ENCODE measurements around the gene VAT1L. TPM values are rescaled to one million over a fixed set of nuclear protein-coding genes. Genes with fewer than 3 reads are reported as not detected.

VAT1L gene
- total RNA-seq, 6 experiments from 2014 or later = 0.19 to 0.64 (median 0.51) TPM; not detected in 1

DNA sequence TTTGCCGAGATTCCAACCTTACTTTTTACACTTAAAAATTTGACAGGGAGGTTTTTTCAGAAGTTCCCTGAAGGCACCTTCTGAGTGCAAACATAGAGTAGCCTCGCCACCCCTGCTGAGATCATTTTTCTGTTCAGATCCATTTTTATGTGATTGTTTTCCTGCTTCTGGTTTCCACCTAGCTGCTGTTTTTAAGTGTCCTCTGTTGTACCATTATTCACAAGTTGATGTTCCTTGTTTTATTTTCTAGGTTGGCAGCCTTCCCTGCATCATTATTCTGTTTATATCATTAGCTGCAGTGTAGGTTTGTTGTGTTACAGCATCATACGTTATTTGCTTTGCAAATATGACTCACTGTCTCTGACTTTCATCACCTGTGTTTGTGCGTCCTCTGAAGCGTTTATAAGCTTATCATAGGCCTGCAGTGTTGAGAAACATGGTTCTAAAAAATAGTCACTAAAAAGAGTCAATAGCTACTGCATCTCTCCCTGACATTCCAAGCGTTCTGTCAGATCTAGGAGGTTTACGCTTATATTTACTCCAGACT is 117.1 kb downstream of the VAT1L start:
- peak in 1 of 4 donors; percentile 75 for ATAC-seq
- intact Hi-C loops (cut with DNase I) = no loop called here
- Histone ChIP-seq H3K36me3 (no peaks in the 10 kb centered on the region), H3K27me3 (no peaks in the 10 kb centered on the region), H3K4me3 (no peak overlapping the region), H3K9me3 (no peaks in the 10 kb centered on the region), H3K4me1 (no peaks in the 10 kb centered on the region), H3K27ac (no peak overlapping the region)
- 48% methylated on average over 7 of the region's 7 CpGs for WGBS (ENCODE audit: insufficient coverage, low coverage, low lambda C conversion rate, missing lambda C conversion rate)
- no peak for DNase-seq
- TF ChIP-seq POLR2A (IDR thresholded peaks at IDR 0.05) = no peak
- no peak for TF ChIP-seq CTCF (IDR thresholded peaks at IDR 0.05)

DNA sequence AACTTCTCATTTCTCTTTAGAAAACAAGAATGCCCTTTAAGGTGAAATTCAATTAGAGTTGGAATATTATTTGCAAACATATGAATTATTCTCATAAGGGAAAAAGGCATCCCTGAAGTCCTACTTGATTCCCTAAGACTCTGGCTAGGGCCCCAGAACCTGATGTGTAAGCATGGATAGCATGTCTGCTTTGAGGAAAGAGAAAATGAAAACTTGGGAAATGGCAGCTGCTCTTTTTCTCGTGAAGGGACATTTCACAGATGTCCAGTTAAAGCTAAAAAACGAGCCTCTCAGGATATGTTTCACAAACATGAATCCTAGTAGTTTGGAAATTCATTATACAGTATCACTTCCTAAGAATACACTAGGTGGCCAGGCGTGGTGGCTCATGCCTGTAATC is 121.7 kb downstream of the VAT1L start:
- DNase-seq (no peak), ATAC-seq (no peak)
- Histone ChIP-seq H3K27ac (no peak overlapping the region), H3K4me3 (no peak overlapping the region), H3K36me3 (no peaks in the 10 kb centered on the region), H3K27me3 (no peaks in the 10 kb centered on the region), H3K4me1 (no peaks in the 10 kb centered on the region), H3K9me3 (no peaks in the 10 kb centered on the region)
- 63% methylated on average over 3 of the region's 3 CpGs for WGBS (ENCODE audit: insufficient coverage, low coverage, low lambda C conversion rate, missing lambda C conversion rate)
- intact Hi-C loops (cut with DNase I) = no loop called here
- no peak for TF ChIP-seq CTCF (IDR thresholded peaks at IDR 0.05)
- TF ChIP-seq POLR2A (IDR thresholded peaks at IDR 0.05) = no peak

GRCh38 chr16:77912617-77913016 is 124.3 kb downstream of the VAT1L start:
- intact Hi-C loops (cut with DNase I) = no loop called here
- WGBS (ENCODE audit: insufficient coverage, low coverage, low lambda C conversion rate, missing lambda C conversion rate) = 48% methylated on average over 4 of the region's 4 CpGs

GRCh38 chr16:77913738-77914253 is 125.4 kb downstream of the VAT1L start:
- WGBS (ENCODE audit: insufficient coverage, low coverage, low lambda C conversion rate, missing lambda C conversion rate) = 48% methylated on average over 2 of the region's 2 CpGs
- Histone ChIP-seq H3K4me1 (no peaks in the 10 kb centered on the region), H3K27me3 (no peaks in the 10 kb centered on the region), H3K4me3 (no peak overlapping the region), H3K36me3 (no peaks in the 10 kb centered on the region), H3K9me3 (no peaks in the 10 kb centered on the region), H3K27ac (no peak overlapping the region)
- TF ChIP-seq CTCF (IDR thresholded peaks at IDR 0.05) (no peak), POLR2A (IDR thresholded peaks at IDR 0.05) (no peak)
- DNase-seq (no peak), ATAC-seq (no peak)
- intact Hi-C loops (cut with DNase I) = no loop called here

More at GRCh38 chr16:77912617-77913016, 124.3 kb downstream of the VAT1L start:
- H3K36me3 ChIP-seq = no peaks in the 10 kb centered on the region
- TF ChIP-seq CTCF (IDR thresholded peaks at IDR 0.05) (no peak), POLR2A (IDR thresholded peaks at IDR 0.05) (no peak)
- H3K27me3 ChIP-seq = no peaks in the 10 kb centered on the region
- no peak overlapping the region for H3K4me3 ChIP-seq
- no peaks in the 10 kb centered on the region for H3K9me3 ChIP-seq
- no peak for DNase-seq
- no peak for ATAC-seq
- no peak overlapping the region for H3K27ac ChIP-seq
- no peaks in the 10 kb centered on the region for H3K4me1 ChIP-seq

All from right lobe of liver (tissue), 6 donors.